Astrocyte of the cerebellum (primary cell): ENCODE data around the gene TNFRSF4.

ENCODE experiments used
- DNase-seq: peaks from one replicate; pipeline ENCODE4 v3.0.0-alpha.2; 2011; ENCODE audit warnings: low read depth
- H3K4me3 ChIP-seq: 2 replicates; pipeline ENCODE4 v1.5.1; 2011; ENCODE audit warnings: mild to moderate bottlenecking, low read depth, low read length, moderate library complexity
- CTCF ChIP-seq: IDR thresholded peaks from 2 replicates; pipeline ENCODE4 v1.5.1; 2012; ENCODE audit warnings: low read length, low read depth, moderate library complexity, mild to moderate bottlenecking; ENCODE audit errors: missing control alignments
- in situ Hi-C: cut with HindIII; loops from 2 replicates; pipeline ENCODE4 v1.10.0; 2017; ENCODE audit warnings: low sequenced_read_pairs

Gene TNFRSF4

GRCh38 chr1:1181129-1181937 lies 32.6 kb downstream of the TNFRSF4 start:
- H3K4me3 ChIP-seq, result no peak overlapping the region
- TF ChIP-seq CTCF, result no peak
- in situ Hi-C loops, result no loop called here
- DNase-seq, result no peak

GRCh38 chr1:1179983-1180861 lies 33.7 kb downstream of the TNFRSF4 start:
- no peak for DNase-seq
- no peak overlapping the region for H3K4me3 ChIP-seq
- TF ChIP-seq CTCF, result no peak
- in situ Hi-C loops, result no loop called here

- no peak for TF ChIP-seq CTCF
- DNase-seq, result no peak
- in situ Hi-C loops, result no loop called here
- no peak overlapping the region for H3K4me3 ChIP-seq
Observed at GRCh38 chr1:1179346-1179982, 34.5 kb downstream of the TNFRSF4 start.

- H3K4me3 ChIP-seq, result no peak overlapping the region
- in situ Hi-C loops, result no loop called here
- DNase-seq, result no peak
- TF ChIP-seq CTCF, result no peak
Observed at GRCh38 chr1:1178794-1179331, 35.1 kb downstream of the TNFRSF4 start.

- H3K4me3 ChIP-seq, result no peak overlapping the region
- in situ Hi-C loops, result no loop called here
- TF ChIP-seq CTCF, result no peak
- DNase-seq, result no peak
Observed at GRCh38 chr1:1177452-1178206, 36.3 kb downstream of the TNFRSF4 start.
